Activated naive CD8-positive, alpha-beta T cell treated with anti-CD3 and anti-CD28 coated beads, Interleukin-2, amount 10 ng/mL, durations not matched to agents 7 days and 5 days (primary cell): Measurements from ENCODE around the gene THBS2. TPM values are rescaled to one million over a fixed set of nuclear protein-coding genes. Genes with fewer than 3 reads are reported as not detected.

ENCODE experiments used
- ATAC-seq: fragments of 150-1000 bp; cut with Tn5 transposase; one replicate; pipeline ENCODE4 v1.10.0; 2021; ENCODE audit warnings: low read depth, moderate library complexity
- POLR2A ChIA-PET: fragments of 350-600 bp; sonication (Branson Sonifier 250); formaldehyde crosslinking; loops from one replicate; lab custom pipeline; 2021; ENCODE audit warnings: antibody characterized with exemption; lab: Charles Lee
- DNase-seq: peaks from one replicate; pipeline ENCODE4 v3.0.0; 2021
- H3K27ac Mint-ChIP-seq: one replicate; pipeline ENCODE4 v1.8.0; 2022; ENCODE audit warnings: mild to moderate bottlenecking, mixed read lengths
- H3K27me3 Mint-ChIP-seq: one replicate; pipeline ENCODE4 v1.8.0; 2022; ENCODE audit warnings: mild to moderate bottlenecking, moderate library complexity, mixed read lengths
- H3K36me3 Mint-ChIP-seq: one replicate; pipeline ENCODE4 v1.8.0; 2021; ENCODE audit warnings: mild to moderate bottlenecking, mixed read lengths
- H3K4me1 Mint-ChIP-seq: one replicate; pipeline ENCODE4 v1.8.0; 2021; ENCODE audit warnings: mixed read lengths
- H3K4me3 Mint-ChIP-seq: one replicate; pipeline ENCODE4 v1.8.0; 2022; ENCODE audit warnings: mild to moderate bottlenecking, moderate library complexity, mixed read lengths
- H3K9me3 Mint-ChIP-seq: one replicate; pipeline ENCODE4 v1.8.0; 2021; ENCODE audit warnings: mixed read lengths
- total RNA-seq, 2 experiments: library from RNA; stranded (reverse); gene quantifications; one replicate each; pipeline ENCODE4 v1.2.3, GENCODE V29; 2021

The THBS2 gene
- total RNA-seq, 2 experiments from 2014 or later: not detected

DNA sequence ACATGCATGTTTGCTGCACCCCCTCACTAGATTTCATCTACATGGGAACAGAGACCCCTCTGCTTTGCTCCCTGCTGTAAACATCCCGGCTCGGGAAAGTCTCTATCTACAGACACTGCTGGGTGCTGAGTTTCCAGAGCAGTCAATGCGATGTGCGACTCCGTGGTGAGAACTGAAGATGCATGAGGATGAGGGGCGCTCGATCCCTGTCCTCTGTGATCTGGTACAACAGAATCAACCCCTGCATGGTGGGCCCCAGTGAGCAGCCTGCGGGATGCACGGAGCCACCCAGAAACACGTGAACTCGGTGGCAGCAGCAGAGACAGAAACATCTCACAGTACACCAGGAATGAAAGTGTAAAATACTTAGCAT lies 83.1 kb downstream of the THBS2 start:
- no peak for ATAC-seq
- no peak overlapping the region for H3K27ac Mint-ChIP-seq

DNA sequence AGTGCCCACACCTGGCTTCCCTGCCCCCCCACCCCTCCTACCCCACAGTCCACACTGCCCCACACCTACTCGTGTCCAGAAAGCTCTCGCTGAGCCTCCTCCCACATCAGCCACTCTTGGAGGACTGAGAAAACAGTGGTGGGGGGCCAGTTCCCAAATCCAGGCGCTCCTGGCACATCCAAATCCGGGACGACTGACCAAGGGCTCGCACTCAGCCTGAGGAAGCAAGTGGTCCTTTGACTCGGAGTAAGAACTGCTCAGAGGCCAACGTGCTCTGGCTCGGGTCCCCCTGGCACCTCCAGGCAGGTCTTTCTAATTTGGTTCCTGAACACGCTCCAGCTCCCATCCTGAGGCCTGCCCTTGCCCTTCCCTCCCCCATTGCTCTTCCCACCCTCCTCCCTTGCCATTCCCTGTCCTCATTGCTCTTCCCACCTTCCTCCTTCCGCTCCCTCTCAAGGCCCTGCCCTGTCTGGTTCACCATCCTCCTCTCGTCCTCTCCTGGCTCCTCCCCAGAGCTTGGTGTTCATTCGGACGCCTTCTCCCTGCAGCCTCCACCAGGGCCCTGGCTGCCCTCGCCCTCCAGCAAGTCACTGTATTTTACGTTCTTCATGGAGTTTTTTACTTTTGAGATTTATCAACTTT lies 83.6 kb downstream of the THBS2 start:
- Mint-ChIP-seq H3K4me1 (no peaks in the 10 kb centered on the region), H3K4me3 (no peak overlapping the region), H3K27ac (no peak overlapping the region), H3K9me3 (no peaks in the 10 kb centered on the region), H3K27me3 (peaks cover 2% of the 10 kb centered on the region), H3K36me3 (no peaks in the 10 kb centered on the region)
- POLR2A ChIA-PET: no interaction called here
- DNase-seq (no peak), ATAC-seq (no peak)

More for the DNA sequence above, 83.1 kb downstream of the THBS2 start:
- H3K27me3 Mint-ChIP-seq: no peaks in the 10 kb centered on the region
- no peak for DNase-seq
- no peaks in the 10 kb centered on the region for H3K4me1 Mint-ChIP-seq
- POLR2A ChIA-PET: no interaction called here
- no peak overlapping the region for H3K4me3 Mint-ChIP-seq
- H3K36me3 Mint-ChIP-seq: no peaks in the 10 kb centered on the region
- H3K9me3 Mint-ChIP-seq: no peaks in the 10 kb centered on the region

DNA sequence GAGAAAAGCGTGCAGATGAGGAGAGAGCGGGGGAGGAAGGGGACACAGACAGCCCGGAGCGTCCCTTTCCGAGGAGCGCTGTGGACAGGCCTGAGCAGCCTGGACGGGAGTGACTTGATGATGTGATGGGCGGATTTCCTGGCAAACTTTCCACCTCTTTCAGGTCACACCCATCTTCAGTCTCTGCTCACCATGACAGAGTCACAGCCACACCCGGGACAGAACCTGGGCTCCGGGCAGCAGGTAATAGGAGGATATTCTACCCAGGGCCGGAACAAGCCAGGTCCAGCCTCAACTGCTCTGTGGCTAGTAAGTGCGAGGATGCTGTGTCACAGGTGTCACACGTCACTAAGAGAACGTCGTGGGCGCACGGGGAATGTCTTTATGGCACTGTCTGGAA lies 84.3 kb downstream of the THBS2 start:
- Mint-ChIP-seq H3K27me3 (peaks cover 2% of the 10 kb centered on the region), H3K27ac (no peak overlapping the region), H3K9me3 (no peaks in the 10 kb centered on the region), H3K36me3 (no peaks in the 10 kb centered on the region), H3K4me3 (no peak overlapping the region), H3K4me1 (no peaks in the 10 kb centered on the region)
- POLR2A ChIA-PET: no interaction called here
- no peak for DNase-seq
- no peak for ATAC-seq

DNA sequence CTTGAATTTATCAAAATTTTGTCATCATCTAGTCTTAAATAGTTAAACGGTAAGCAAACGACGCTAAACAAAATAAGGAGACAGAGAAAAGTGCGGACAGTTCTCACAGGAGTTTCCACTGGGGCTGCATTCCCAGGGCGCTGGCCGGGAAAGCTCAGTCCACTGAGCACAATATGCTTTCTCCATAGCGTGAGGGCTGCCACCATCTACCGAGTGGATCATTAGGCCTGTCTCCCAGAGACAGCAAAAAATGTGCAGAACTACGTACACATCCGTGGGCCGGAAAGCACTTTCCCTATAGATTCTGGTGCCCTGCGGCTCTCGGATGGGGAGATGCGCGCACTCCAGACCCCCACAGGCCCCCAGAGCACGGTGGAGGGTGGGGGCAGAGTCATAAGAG lies 84.9 kb downstream of the THBS2 start:
- POLR2A ChIA-PET: no interaction called here
- no peak for DNase-seq

DNA sequence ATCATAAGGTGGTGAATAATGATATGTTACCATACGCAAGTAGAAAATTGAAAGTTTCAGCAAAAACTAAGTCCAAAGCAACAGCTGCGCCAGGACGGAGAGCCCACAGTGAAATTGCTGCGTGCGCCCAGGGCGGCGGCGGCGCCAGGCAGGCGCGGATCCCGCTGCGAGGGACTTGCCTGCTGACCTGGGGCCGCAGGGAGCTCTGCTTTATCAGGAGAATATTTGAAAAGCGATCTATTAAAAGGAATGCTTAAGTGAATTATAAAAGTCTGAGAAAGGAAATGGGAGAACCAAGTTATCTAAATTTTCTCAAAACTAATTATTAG lies 85.4 kb downstream of the THBS2 start:
- POLR2A ChIA-PET: no interaction called here
- ATAC-seq (no peak), DNase-seq (no peak)
- H3K4me1 Mint-ChIP-seq: peaks cover 1% of the 10 kb centered on the region
- H3K4me3 Mint-ChIP-seq: no peak overlapping the region
- H3K27ac Mint-ChIP-seq: no peak overlapping the region
- no peaks in the 10 kb centered on the region for H3K9me3 Mint-ChIP-seq
- H3K36me3 Mint-ChIP-seq: no peaks in the 10 kb centered on the region
- H3K27me3 Mint-ChIP-seq: peaks cover 2% of the 10 kb centered on the region

More for the DNA sequence above, 84.9 kb downstream of the THBS2 start:
- H3K4me1 Mint-ChIP-seq: no peaks in the 10 kb centered on the region
- H3K27ac Mint-ChIP-seq: no peak overlapping the region
- H3K4me3 Mint-ChIP-seq: no peak overlapping the region
- ATAC-seq: no peak
- H3K36me3 Mint-ChIP-seq: no peaks in the 10 kb centered on the region
- H3K27me3 Mint-ChIP-seq: peaks cover 2% of the 10 kb centered on the region
- no peaks in the 10 kb centered on the region for H3K9me3 Mint-ChIP-seq

DNA sequence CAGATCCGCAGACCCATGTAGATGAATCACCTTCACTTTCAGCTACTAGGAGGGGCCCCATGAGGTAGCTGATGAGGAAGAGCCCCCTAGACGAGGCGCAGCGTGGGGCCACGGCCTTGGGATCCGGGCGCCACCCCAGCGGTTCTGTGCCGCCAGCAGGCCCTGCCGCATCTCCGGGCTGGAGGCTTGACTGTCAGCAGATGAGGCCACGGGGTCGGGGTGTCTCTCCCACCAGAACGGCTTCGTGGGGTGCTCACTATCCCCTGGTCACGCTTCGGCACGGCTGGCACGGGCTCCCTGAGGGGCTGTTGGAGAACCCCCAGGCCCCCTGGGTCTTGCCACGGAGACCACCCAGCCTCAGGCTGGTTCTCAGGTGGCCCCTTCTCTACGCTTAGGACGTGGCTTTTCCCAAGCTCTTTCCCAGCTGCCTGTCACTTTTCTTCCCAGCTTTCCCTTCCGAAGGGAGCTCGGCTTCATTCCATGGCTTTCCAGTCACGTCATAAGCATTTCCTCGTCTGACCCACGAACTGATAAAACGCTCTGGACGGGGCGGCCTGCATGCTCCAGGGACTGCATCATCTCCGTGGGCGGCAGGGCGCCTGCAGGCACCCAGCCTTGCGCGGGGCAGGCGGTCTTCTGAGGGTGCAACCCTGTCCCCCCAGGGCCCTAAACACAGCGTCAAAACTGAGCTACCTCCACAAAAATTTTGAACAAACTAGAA lies 85.9 kb downstream of the THBS2 start:
- Mint-ChIP-seq H3K4me3 (no peak overlapping the region), H3K9me3 (no peaks in the 10 kb centered on the region), H3K27me3 (peaks cover 2% of the 10 kb centered on the region), H3K36me3 (no peaks in the 10 kb centered on the region), H3K27ac (no peak overlapping the region), H3K4me1 (peaks cover 1% of the 10 kb centered on the region)
- DNase-seq: no peak
- ATAC-seq: no peak
- POLR2A ChIA-PET: no interaction called here

DNA sequence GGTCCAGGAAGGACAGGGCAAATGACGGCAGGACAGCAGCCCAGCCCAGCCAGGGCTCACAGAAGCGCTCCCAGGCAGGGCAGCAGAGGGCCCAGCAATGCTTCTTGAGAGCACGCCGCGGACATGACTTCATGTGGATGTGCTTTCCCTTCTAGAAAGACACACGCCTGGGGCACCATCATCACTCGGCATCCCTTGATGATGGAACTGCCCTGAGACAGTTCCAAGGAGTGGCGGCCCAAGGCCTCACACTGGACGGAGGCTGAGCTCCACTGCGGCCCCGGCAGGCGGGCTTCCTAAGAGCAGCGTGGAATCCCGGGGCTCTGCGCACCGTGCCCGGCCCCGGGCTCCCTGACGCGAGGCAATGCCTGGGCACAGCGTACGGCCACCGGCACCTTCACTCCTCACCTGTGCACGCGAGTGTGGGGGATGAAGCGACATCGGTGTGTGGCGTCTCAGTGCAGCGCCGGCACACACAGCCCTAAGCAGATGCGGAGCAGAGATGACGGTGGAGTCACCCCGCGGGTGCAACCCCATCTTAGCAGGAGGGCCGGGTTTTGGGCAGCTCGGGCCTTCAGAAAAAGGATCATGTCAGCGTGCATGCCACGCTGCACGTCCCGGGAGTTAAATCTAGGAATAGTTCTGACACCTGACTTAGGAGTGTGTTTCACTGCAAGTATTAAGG lies 86.6 kb downstream of the THBS2 start:
- ATAC-seq: no peak
- Mint-ChIP-seq H3K4me1 (peaks cover 1% of the 10 kb centered on the region), H3K9me3 (no peaks in the 10 kb centered on the region), H3K27me3 (peaks cover 2% of the 10 kb centered on the region), H3K27ac (no peak overlapping the region), H3K4me3 (no peak overlapping the region), H3K36me3 (no peaks in the 10 kb centered on the region)
- DNase-seq: no peak
- POLR2A ChIA-PET: no interaction called here
